HG03139 (cell line): ENCODE data around the gene ZNF428.
"Not testable (repeated sequence)": the region's sequence is repeated elsewhere in the genome, so short reads cannot be mapped to it uniquely, and the experiment has no call there.

Source experiments
- ATAC-seq: cut with Tn5 transposase; IDR thresholded peaks from one replicate; pipeline ENCODE4 v1.9.1; 2021; ENCODE audit not compliant: unreplicated experiment

Gene ZNF428

GRCh38 chr19:43619262-43620060 lies at the start of gene ZNF428:
ZNF428 (minus strand) TSS chr19:43619629; CDS start chr19:43614304, 5,325 bp downstream.
- ATAC-seq: peak; percentile 51

- peak; percentile 85 for ATAC-seq
Measured at GRCh38 chr19:43668406-43669109, 49.1 kb upstream of the ZNF428 start.

- no peak for ATAC-seq
Measured at GRCh38 chr19:43667876-43668405, 48.5 kb upstream of the ZNF428 start.

- no peak for ATAC-seq
Measured at GRCh38 chr19:43667126-43667875, 47.9 kb upstream of the ZNF428 start.

- ATAC-seq: no peak
Measured at GRCh38 chr19:43664018-43664417, 44.6 kb upstream of the ZNF428 start.

- ATAC-seq: no peak
Measured at GRCh38 chr19:43662487-43662886, 43.1 kb upstream of the ZNF428 start.

GRCh38 chr19:43660971-43661360 lies 41.5 kb upstream of the ZNF428 start:
- ATAC-seq: no peak

GRCh38 chr19:43660301-43660970 lies 41.0 kb upstream of the ZNF428 start:
- ATAC-seq: no peak

- ATAC-seq: no peak
Measured at GRCh38 chr19:43658494-43658893, 39.1 kb upstream of the ZNF428 start.

- ATAC-seq: no peak
Measured at GRCh38 chr19:43658001-43658400, 38.6 kb upstream of the ZNF428 start.

- no peak for ATAC-seq
Measured at GRCh38 chr19:43656436-43656835, 37.0 kb upstream of the ZNF428 start.

- no peak for ATAC-seq
Measured at GRCh38 chr19:43652546-43652874, 33.1 kb upstream of the ZNF428 start.

- no peak for ATAC-seq
Measured at GRCh38 chr19:43651758-43652545, 32.5 kb upstream of the ZNF428 start.

GRCh38 chr19:43650276-43650675 lies 30.8 kb upstream of the ZNF428 start:
- not testable (repeated sequence) for ATAC-seq

GRCh38 chr19:43649514-43649913 lies 30.1 kb upstream of the ZNF428 start:
- no peak for ATAC-seq

GRCh38 chr19:43648633-43649032 lies 29.2 kb upstream of the ZNF428 start:
- no peak for ATAC-seq

- ATAC-seq: no peak
Measured at GRCh38 chr19:43644181-43644580, 24.8 kb upstream of the ZNF428 start.

GRCh38 chr19:43643326-43643725 lies 23.9 kb upstream of the ZNF428 start:
- ATAC-seq: no peak

GRCh38 chr19:43642531-43642930 lies 23.1 kb upstream of the ZNF428 start:
- ATAC-seq: no peak

- no peak for ATAC-seq
Measured at GRCh38 chr19:43641333-43641732, 21.9 kb upstream of the ZNF428 start.
